ENCODE data around the gene ITGB5.

The ITGB5 gene

GRCh38 chr3:124748560-124749198, 138.5 kb downstream of the ITGB5 start:
- DNase-seq (ENCODE audit: low spot score), result no peak

- DNase-seq (ENCODE audit: low spot score), result no peak
These were observed 139.8 kb downstream of the ITGB5 start for GRCh38 chr3:124747111-124747981.

GRCh38 chr3:124745756-124746155, 141.4 kb downstream of the ITGB5 start:
- no peak for DNase-seq (ENCODE audit: low spot score)

GRCh38 chr3:124741027-124741426, 146.1 kb downstream of the ITGB5 start:
- DNase-seq (ENCODE audit: low spot score), result peak; percentile 56

- no peak for DNase-seq (ENCODE audit: low spot score)
These were observed 155.4 kb downstream of the ITGB5 start for GRCh38 chr3:124731760-124732159.

- DNase-seq (ENCODE audit: low spot score), result no peak
These were observed 156.2 kb downstream of the ITGB5 start for GRCh38 chr3:124730941-124731297.

- peak; percentile 92 for DNase-seq (ENCODE audit: low spot score)
These were observed 156.8 kb downstream of the ITGB5 start, which contains the start of gene UMPS for GRCh38 chr3:124730129-124730940. Gene UMPS, plus strand, starts transcription at chr3:124730452. Its CDS starts 20 bp downstream, at chr3:124730472.

GRCh38 chr3:124722589-124722988, 164.6 kb downstream of the ITGB5 start:
- no peak for DNase-seq (ENCODE audit: low spot score)

GRCh38 chr3:124714223-124714853, 172.8 kb downstream of the ITGB5 start:
- peak; percentile 48 for DNase-seq (ENCODE audit: low spot score)

All from AG08395 (cell line).